ENCODE results near the gene SERGEF.

The SERGEF gene

GRCh38 chr11:17750801-17751165 is 262.1 kb downstream of the SERGEF start:
- no peak for DNase-seq (ENCODE audit: low read depth, low spot score)

- DNase-seq (ENCODE audit: low read depth, low spot score): no peak
Measured at GRCh38 chr11:17750013-17750800, 262.6 kb downstream of the SERGEF start.

DNA sequence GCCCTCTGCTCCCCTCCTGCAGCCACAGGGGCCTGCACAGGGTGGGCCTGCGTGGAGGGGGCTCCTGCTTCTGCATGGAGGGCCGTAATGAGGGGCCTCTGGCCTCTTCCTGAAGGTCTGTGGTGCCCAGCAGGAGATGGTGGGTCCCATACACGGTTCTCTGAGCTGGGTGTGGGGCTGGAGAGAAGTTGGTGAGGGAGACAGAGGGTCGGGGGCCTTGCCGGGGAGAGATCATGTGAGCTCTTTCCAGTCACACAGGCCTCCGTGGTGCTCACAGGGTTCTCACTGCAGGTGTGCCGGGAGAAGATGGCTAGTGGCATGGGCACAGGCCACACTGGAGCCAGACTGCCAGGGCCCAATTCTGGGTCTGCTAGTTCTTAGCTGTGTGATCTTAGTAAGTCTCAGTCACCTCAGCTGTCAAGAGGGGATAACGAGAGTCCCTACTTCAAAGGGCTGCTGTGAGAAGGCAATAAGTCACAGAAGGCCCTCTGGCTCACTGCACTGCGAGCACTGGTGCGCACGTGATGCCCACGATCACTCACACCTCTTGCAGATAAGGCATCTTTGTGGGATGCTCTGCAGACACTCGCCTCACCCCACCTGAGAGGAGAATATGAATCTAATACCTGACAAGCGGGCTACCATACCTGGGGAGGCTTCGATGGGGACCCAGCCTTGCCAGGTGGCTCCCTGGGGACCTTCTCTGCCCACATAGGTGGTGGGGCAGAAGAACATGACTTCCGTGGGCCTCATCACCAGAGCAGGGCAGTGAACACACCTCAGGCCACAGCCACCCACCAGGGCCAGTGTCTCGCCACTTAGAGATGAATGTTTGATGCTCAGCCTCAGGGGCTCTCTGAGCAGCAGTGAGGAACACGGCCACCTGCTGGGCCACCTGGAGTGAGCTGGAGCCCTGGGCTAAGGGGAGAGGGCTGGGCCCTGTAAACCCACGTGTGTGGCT is 263.8 kb downstream of the SERGEF start:
- DNase-seq (ENCODE audit: low read depth, low spot score): no peak

- no peak for DNase-seq (ENCODE audit: low read depth, low spot score)
Measured at GRCh38 chr11:17748044-17748443, 264.8 kb downstream of the SERGEF start.

DNA sequence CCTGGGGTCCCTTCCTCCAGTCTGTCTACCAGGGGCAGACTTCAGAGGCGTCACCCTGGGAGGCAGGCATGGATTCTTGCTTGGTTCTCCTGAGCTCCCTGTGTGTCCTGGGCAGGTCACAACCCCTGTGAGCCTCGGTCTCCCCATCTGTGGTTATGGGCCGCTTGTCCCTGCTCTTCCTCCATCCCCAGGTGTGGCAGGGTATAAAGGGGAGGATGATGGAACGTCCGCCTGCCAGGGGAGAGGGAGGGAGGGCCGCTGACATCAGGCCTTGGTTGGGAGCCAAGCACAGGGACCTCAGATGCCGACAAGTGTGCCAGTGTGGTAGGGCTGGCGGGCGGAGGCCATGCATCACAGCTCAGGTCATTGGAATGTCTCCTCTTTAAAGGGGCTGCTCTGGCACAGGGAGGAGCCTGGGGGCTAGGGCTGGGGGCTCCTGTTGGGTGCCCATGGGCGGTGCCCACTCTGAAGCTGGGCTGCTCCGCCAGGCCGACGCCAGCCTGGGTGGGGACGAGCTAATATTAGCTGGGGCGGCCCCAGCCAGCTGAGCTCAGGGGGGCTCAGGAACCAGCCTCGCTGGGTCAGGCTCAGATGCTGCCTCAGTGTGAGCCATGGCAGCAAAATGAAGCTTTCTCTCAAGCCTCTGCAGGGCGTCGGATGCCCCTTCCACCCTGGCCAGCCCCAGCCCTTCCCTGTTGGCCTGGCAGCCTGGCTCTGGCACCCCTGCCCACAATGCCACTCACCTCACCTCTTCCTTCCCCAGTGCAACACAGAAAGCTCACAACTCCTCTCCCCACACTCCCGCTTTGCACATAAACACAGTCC is 265.5 kb downstream of the SERGEF start:
- DNase-seq (ENCODE audit: low read depth, low spot score): no peak

GRCh38 chr11:17746096-17746495 is 266.8 kb downstream of the SERGEF start:
- DNase-seq (ENCODE audit: low read depth, low spot score): no peak

DNA sequence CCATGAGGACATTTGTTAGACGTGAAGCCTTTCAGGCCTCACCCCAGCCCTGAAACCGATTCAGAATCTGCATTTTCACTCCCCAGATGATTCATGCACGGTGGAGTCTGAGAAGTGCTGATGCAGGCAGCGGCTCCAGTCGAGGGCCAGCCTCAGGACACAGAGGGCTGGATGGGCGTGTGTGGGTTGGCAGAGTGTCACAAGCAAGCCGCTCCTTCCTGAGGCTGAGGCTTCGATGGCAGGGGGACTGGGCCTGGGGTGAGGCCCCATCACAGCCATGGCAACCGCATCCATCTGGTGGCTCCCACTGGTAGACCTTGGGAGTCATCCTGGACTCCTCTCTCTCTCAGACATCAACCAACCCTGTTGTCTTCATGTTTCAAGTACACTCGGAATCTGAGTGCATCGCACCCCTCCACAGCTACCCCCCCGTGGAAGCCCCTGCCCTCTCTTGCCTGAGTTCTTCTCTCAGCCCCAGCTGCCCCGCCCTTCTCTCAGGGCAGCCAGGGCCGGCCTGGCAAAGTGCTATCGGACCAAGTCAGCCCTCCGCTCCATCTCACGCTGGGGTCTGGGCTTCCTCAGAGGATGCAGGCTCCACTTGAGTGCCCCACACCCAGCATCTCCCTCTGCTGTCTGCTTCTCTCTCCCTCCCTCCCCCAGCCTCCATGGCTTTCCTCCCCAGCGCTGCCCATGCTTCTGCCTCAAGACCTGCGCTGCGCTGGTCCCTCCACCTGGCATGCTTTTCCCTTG is 267.6 kb downstream of the SERGEF start:
- no peak for DNase-seq (ENCODE audit: low read depth, low spot score)

DNA sequence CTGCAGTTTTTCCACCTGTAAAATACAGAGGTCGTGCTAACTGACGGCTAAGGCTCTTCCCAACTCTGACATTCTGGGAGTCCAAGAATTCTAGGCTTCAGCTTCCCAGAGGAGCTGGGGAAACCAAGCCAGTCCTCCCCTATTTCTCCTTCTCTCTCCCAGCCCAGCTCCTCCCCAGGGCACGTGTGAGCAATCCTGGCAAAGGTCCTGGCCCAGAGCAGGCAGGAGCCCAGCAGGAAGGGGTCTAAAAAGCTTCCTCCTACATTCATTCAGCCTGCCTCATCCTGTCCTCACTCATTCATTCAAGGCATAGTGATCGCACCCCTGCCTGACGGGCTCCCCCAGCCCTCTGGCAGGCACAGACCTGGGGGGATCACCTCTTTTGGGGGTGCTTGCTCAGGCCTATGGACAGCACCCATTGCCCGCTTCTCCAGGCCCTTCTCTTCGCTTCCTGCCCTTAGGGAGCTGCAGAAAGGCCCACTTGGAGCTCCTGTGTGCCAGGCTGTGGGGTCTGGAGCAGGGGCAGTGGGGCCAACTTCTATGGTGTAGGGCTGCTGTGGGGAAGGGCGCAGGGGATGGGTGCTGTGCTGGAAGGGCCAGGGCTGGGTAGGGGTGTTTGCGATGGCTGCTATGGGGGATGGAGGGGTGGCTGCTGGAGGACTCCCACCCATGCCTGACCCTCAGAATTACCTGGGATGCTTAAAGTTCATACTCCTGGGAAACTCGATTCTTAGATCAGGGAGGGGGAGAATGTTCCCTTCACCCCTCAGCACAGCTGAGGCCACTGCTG is 268.5 kb downstream of the SERGEF start:
- no peak for DNase-seq (ENCODE audit: low read depth, low spot score)

DNA sequence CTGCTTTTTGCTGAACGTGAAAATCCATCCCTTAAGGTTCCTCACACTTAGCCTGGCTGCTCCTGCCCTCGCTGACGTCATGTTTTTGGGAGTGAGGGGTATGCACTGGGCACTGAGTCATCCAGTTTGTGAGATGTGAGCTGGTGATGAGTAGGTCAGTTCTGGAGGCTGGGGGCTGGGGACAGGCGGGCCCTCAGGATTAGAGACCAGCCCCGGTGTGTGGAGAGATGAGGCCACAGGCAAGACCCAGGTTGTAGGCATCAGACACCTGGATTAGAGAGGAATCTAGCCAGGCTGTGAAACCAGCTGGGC is 269.1 kb downstream of the SERGEF start:
- DNase-seq (ENCODE audit: low read depth, low spot score): no peak

- DNase-seq (ENCODE audit: low read depth, low spot score): no peak
Measured at GRCh38 chr11:17743026-17743807, 269.6 kb downstream of the SERGEF start.

DNA sequence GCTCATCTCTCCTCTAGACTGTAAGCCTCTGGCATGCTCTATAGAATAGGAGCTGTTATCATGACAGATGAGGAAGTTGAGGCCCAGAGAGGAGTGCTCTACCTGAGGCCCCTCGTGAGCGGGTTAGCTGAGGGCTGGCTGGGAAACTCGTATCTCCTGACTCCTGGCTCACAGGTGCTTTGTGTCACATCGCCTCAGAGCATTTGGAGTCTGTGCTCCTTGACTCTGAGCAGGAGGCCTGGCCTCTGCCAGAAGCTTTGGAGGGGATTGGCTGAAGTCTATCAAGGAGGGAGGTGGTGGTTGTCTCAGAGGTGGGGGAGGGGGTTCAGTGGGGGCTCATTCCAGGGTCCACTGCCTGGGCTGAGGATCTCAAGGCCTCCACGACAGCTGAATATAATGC is 270.8 kb downstream of the SERGEF start:
- DNase-seq (ENCODE audit: low read depth, low spot score): no peak

DNA sequence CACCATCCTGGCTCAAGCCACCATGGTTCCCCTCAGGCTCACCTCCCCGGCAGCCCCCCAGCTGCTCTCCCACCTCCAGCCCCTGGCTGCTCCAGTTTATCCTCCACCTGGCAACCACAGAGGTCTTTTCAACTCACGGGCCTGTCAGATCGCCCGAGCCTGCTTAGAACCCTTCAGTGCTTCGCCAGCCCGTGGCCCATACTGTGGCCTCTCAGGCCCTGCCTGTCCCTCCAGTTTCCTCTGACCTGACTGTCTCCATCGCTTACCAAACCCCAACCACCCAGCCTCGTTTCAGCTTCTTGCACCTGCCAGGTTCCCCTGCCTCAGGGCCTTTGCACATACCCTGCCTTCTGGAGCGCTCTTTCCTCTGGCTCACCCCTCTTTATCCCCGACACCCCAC is 271.4 kb downstream of the SERGEF start:
- no peak for DNase-seq (ENCODE audit: low read depth, low spot score)

GRCh38 chr11:17740649-17741235 is 272.1 kb downstream of the SERGEF start:
- no peak for DNase-seq (ENCODE audit: low read depth, low spot score)

- DNase-seq (ENCODE audit: low read depth, low spot score): no peak
Measured at GRCh38 chr11:17739945-17740338, 272.9 kb downstream of the SERGEF start.

GRCh38 chr11:17738151-17738973 is 274.5 kb downstream of the SERGEF start:
- no peak for DNase-seq (ENCODE audit: low read depth, low spot score)

Data from ELF-1 (cell line).